CD4-positive, alpha-beta T cell (primary cell): ENCODE results near the gene ASB18. TPM values are rescaled to one million over a fixed set of nuclear protein-coding genes. Genes with fewer than 3 reads are reported as not detected.

Experiments used
- ATAC-seq: fragments of 200-7000 bp; cut with Tn5 transposase; one replicate; pipeline ENCODE4 v1.10.0; 2022; ENCODE audit warnings: mild to moderate bottlenecking; ENCODE audit not compliant: poor library complexity
- CTCF ChIA-PET: fragments of 350-600 bp; sonication (Branson Sonifier 250); formaldehyde crosslinking; loops from one replicate; lab custom pipeline; 2021; ENCODE audit warnings: antibody characterized with exemption, inconsistent platforms; lab: Charles Lee
- POLR2A ChIA-PET: fragments of 350-600 bp; sonication (Branson Sonifier 250); formaldehyde crosslinking; loops from one replicate; lab custom pipeline; 2021; ENCODE audit warnings: antibody characterized with exemption, inconsistent platforms; lab: Charles Lee
- DNase-seq, 14 experiments: peaks; one replicate each; pipeline ENCODE4 v3.0.0-alpha.2; 2013 to 2020; ENCODE audit warnings: mixed read lengths in 2 of 14
- H3K27ac ChIP-seq, 2 donors: one replicate each; pipeline versions ENCODE4 v1.5.1 to v1.7.0; 2013; ENCODE audit warnings: low read length in 2 of 2, low read depth in 1 of 2, mild to moderate bottlenecking in 1 of 2
- H3K27me3 ChIP-seq, 2 experiments: 1 replicate in 1 of 2; 2 replicates in 1 of 2; pipeline versions ENCODE4 v1.6.1 to v1.7.0; 2013; ENCODE audit warnings: low read length in 2 of 2, control low read depth in 1 of 2, mild to moderate bottlenecking in 1 of 2, moderate library complexity in 1 of 2; ENCODE audit not compliant: insufficient read depth in 2 of 2, control insufficient read depth in 1 of 2
- H3K36me3 ChIP-seq: one replicate; pipeline ENCODE4 v1.6.1; 2013; ENCODE audit warnings: low read length, control low read depth; ENCODE audit not compliant: insufficient read depth
- H3K4me1 ChIP-seq: one replicate; pipeline ENCODE4 v1.6.1; 2013; ENCODE audit warnings: low read length, control low read depth; ENCODE audit not compliant: insufficient read depth
- H3K4me3 ChIP-seq: one replicate; pipeline ENCODE4 v1.5.1; 2013; ENCODE audit warnings: mild to moderate bottlenecking, low read length, moderate library complexity
- H3K9me3 ChIP-seq, 2 experiments: 1 replicate in 1 of 2; 2 replicates in 1 of 2; pipeline versions ENCODE4 v1.6.1 to v1.7.0; 2013; ENCODE audit warnings: low read length in 2 of 2, mild to moderate bottlenecking in 2 of 2, control low read depth in 1 of 2, moderate library complexity in 1 of 2; ENCODE audit not compliant: control insufficient read depth in 1 of 2, insufficient read depth in 1 of 2
- H3K27ac Mint-ChIP-seq: one replicate; pipeline ENCODE4 v1.8.0; 2020; ENCODE audit warnings: mixed read lengths
- H3K27me3 Mint-ChIP-seq: one replicate; pipeline ENCODE4 v1.8.0; 2021; ENCODE audit warnings: mixed read lengths
- H3K36me3 Mint-ChIP-seq: one replicate; pipeline ENCODE4 v1.8.0; 2021; ENCODE audit warnings: low read depth, mixed read lengths
- H3K4me1 Mint-ChIP-seq: one replicate; pipeline ENCODE4 v1.8.0; 2021; ENCODE audit warnings: low read depth, mixed read lengths
- H3K4me3 Mint-ChIP-seq: one replicate; pipeline ENCODE4 v1.8.0; 2020; ENCODE audit warnings: mild to moderate bottlenecking, mixed read lengths
- H3K9me3 Mint-ChIP-seq: one replicate; pipeline ENCODE4 v1.8.0; 2020; ENCODE audit warnings: mixed read lengths
- CTCF ChIP-seq: fragments of 200-600 bp; IDR thresholded peaks from one replicate; pipeline ENCODE4 v1.8.0; 2022; ENCODE audit warnings: antibody characterized with exemption, mild to moderate bottlenecking
- intact Hi-C, 2 experiments: fragments of 100-400 bp; cut with DNase I in 1 of 2; cut with micrococcal nuclease in 1 of 2; formaldehyde crosslinking; loops; one replicate each; pipeline versions ENCODE4 v1.15.1 to v1.9.0; 2023 to 2025; cut with DNase I, micrococcal nuclease
- total RNA-seq, 174 experiments: library from RNA in 2 of 174; stranded (reverse) in 2 of 174; gene quantifications; one replicate each; pipeline ENCODE4 v1.2.3 and lab custom pipeline; 2021 to 2026

Gene ASB18
- total RNA-seq, 2 experiments from 2014 or later = not detected

- Histone ChIP-seq H3K36me3 (no peaks in the 10 kb centered on the region), H3K4me3 (no peak overlapping the region), H3K27me3 (peaks cover 60 to 94% of the 10 kb centered on the region in 2 experiments), H3K4me1 (peaks cover 18% of the 10 kb centered on the region), H3K27ac (no peak overlapping the region), H3K9me3 (peaks cover 0 to 40% of the 10 kb centered on the region in 2 experiments)
- DNase-seq (peak in 1 of 14 experiments; percentile 25), ATAC-seq (no peak)
- peaks cover 16% of the 10 kb centered on the region for H3K4me1 Mint-ChIP-seq
- peaks cover 80% of the 10 kb centered on the region for H3K27me3 Mint-ChIP-seq
- no peaks in the 10 kb centered on the region for H3K9me3 Mint-ChIP-seq
- CTCF ChIA-PET = no interaction called here
- H3K27ac Mint-ChIP-seq = no peak overlapping the region
- TF ChIP-seq CTCF = no peak
- H3K36me3 Mint-ChIP-seq = no peaks in the 10 kb centered on the region
- POLR2A ChIA-PET = no interaction called here
- H3K4me3 Mint-ChIP-seq = no peak overlapping the region
- intact Hi-C loops = loop anchor here in 1 of 2 experiments (5.0 kb wide), 1 partner anchor 409 kb away; no protein-coding TSS in a partner anchor
Observed at GRCh38 chr2:236176417-236176816, 87.8 kb downstream of the ASB18 start.

- ChIA-PET CTCF (no interaction called here), POLR2A (no interaction called here)
- no peaks in the 10 kb centered on the region for H3K36me3 ChIP-seq
- peaks cover 79% of the 10 kb centered on the region for H3K27me3 Mint-ChIP-seq
- no peak overlapping the region for H3K4me3 Mint-ChIP-seq
- peaks cover 60 to 94% of the 10 kb centered on the region in 2 experiments for H3K27me3 ChIP-seq
- peaks cover 0 to 42% of the 10 kb centered on the region in 2 experiments for H3K9me3 ChIP-seq
- no peaks in the 10 kb centered on the region for H3K36me3 Mint-ChIP-seq
- no peak overlapping the region for H3K4me3 ChIP-seq
- H3K9me3 Mint-ChIP-seq = no peaks in the 10 kb centered on the region
- H3K27ac ChIP-seq = no peak overlapping the region
- H3K27ac Mint-ChIP-seq = no peak overlapping the region
- H3K4me1 ChIP-seq = peaks cover 19% of the 10 kb centered on the region
- ATAC-seq (no peak), DNase-seq (no peak)
- intact Hi-C loops = loop anchor here in 1 of 2 experiments (5.0 kb wide), 1 partner anchor 408 kb away; no protein-coding TSS in a partner anchor
- peaks cover 16% of the 10 kb centered on the region for H3K4me1 Mint-ChIP-seq
- TF ChIP-seq CTCF = no peak
Observed at GRCh38 chr2:236175548-236176150, 88.6 kb downstream of the ASB18 start.

- Histone ChIP-seq H3K27ac (no peak overlapping the region), H3K36me3 (no peaks in the 10 kb centered on the region), H3K27me3 (peaks cover 67 to 96% of the 10 kb centered on the region in 2 experiments), H3K9me3 (peaks cover 0 to 44% of the 10 kb centered on the region in 2 experiments), H3K4me3 (no peak overlapping the region), H3K4me1 (peaks cover 16% of the 10 kb centered on the region)
- ChIA-PET CTCF (no interaction called here), POLR2A (no interaction called here)
- DNase-seq (no peak), ATAC-seq (no peak)
- Mint-ChIP-seq H3K27ac (no peak overlapping the region), H3K9me3 (no peaks in the 10 kb centered on the region), H3K27me3 (peaks cover 79% of the 10 kb centered on the region), H3K4me1 (peaks cover 12% of the 10 kb centered on the region), H3K36me3 (no peaks in the 10 kb centered on the region), H3K4me3 (no peak overlapping the region)
- intact Hi-C loops = no loop called here
- TF ChIP-seq CTCF = no peak
Observed at GRCh38 chr2:236173729-236174607, 90.2 kb downstream of the ASB18 start.
